Measurements from ENCODE around the gene DNAI1. TPM values are rescaled to one million over a fixed set of nuclear protein-coding genes. Genes with fewer than 3 reads are reported as not detected.

The DNAI1 gene
- total and polyA plus RNA-seq, 2 of the 4 experiments (the other 2 are of a cell fraction), result not detected

DNA sequence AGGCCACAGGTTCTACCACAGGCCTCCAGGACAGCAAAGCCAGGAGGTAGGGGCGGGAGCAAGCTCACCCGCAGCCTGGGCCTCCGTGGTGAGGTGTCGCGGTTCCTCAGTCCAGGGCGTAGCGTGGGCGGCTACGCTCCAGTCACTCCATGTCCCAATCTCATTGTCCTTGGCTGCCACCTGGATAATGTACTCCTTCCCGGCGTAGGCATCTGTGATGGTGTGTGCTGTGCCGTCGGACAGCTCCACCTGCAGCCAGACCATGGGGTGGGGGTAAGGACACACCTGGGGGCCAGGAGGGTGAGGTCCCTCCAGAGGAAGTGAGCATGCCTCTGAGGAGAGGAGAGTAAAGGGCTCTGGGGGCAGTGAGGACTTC lies 94.0 kb downstream of the DNAI1 start:
- dilution Hi-C loops (cut with HindIII; ENCODE audit: low sequenced_read_pairs, unreplicated experiment), result no loop called here
- Histone ChIP-seq H3K56ac (ENCODE audit: extremely low read depth, insufficient read depth, low read length) (no peak overlapping the region), H2BK5ac (ENCODE audit: low read depth, low read length, poor library complexity, severe bottlenecking) (no peak overlapping the region), H3K9me1 (ENCODE audit: insufficient read depth, low read length) (no peaks in the 10 kb centered on the region), H3K4ac (ENCODE audit: low read depth, low read length) (no peak overlapping the region), H2AK5ac (ENCODE audit: low read depth, low read length) (no peak overlapping the region), H3K9ac (ENCODE audit: low read depth, low read length) (no peak overlapping the region), H2BK20ac (ENCODE audit: low read depth, low read length) (no peak overlapping the region), H4K5ac (ENCODE audit: low read depth, low read length) (no peak overlapping the region), H2AFZ (replicated peaks; ENCODE audit: low read length, poor library complexity) (no peak overlapping the region), H4K20me1 (ENCODE audit: insufficient read depth, low read length) (no peaks in the 10 kb centered on the region), H3K36me3 (ENCODE audit: control insufficient read depth, insufficient read depth, low read length) (no peaks in the 10 kb centered on the region), H3K9me3 (ENCODE audit: control insufficient read depth, insufficient read depth, low read length) (no peaks in the 10 kb centered on the region), H3K4me3 (ENCODE audit: insufficient read depth, low read depth, low read length) (no peak overlapping the region), H3K18ac (ENCODE audit: low read depth, low read length) (no peak overlapping the region), H3K4me1 (ENCODE audit: control insufficient read depth, insufficient read depth, low read length) (no peaks in the 10 kb centered on the region), H3K79me1 (ENCODE audit: low read depth in 1 of 2, low read length in 2 of 2) (no peaks in the 10 kb centered on the region), H3K23ac (ENCODE audit: low read depth, low read length) (no peak overlapping the region), H2AK9ac (replicated peaks; ENCODE audit: low read depth, low read length, poor library complexity) (no peak overlapping the region), H3K4me2 (ENCODE audit: low read depth, low read length) (no peak overlapping the region), H3K27me3 (ENCODE audit: control insufficient read depth, insufficient read depth, low read length) (peaks cover 54% of the 10 kb centered on the region), H3K14ac (replicated peaks; ENCODE audit: low read depth, low read length) (no peak overlapping the region), H3K27ac (ENCODE audit: insufficient read depth, low read length) (no peak overlapping the region), H4K8ac (ENCODE audit: low read depth in 2 of 2, low read length in 2 of 2) (no peak overlapping the region), H4K91ac (ENCODE audit: insufficient read depth, low read depth, low read length) (no peak overlapping the region), H2BK15ac (ENCODE audit: low read depth, low read length) (no peak overlapping the region), H2BK120ac (ENCODE audit: low read depth, low read length) (no peak overlapping the region)
- POLR2A ChIA-PET (ENCODE audit: unreplicated experiment), result no interaction called here
- no peak for DNase-seq
- no peak for TF ChIP-seq BHLHE40 (IDR thresholded peaks at IDR 0.05; ENCODE audit: low read depth, low read length)
- CTCF ChIA-PET, result interaction anchor here (0.8 kb wide), 1 partner anchor 10 kb away, joined by 3 read pairs; no protein-coding TSS in a partner anchor
- ATAC-seq (ENCODE audit: low read depth), result no peak
- in situ Hi-C loops (cut with MboI; ENCODE audit: low sequenced_read_pairs), result loop anchor here (5.0 kb wide), 1 partner anchor 45 kb away; no protein-coding TSS in a partner anchor
- intact Hi-C loops (cut with micrococcal nuclease), result no loop called here
- no TSS peak for BruUV-seq (replicated peaks)
- 91% methylated on average over 6 of the region's 13 CpGs; no CpG with 5 or more reads in 1 of the 2 experiments for WGBS, 2 experiments (ENCODE audit: extremely low coverage in 2 of 2, insufficient read length in 1 of 2)

All from IMR-90 (cell line).